GM12864 (cell line): ENCODE measurements around the gene TK2.

Source experiments
- DNase-seq: peaks from one replicate; pipeline ENCODE4 v3.0.0-alpha.2; 2011; ENCODE audit warnings: low read depth
- H3K4me3 ChIP-seq: 2 replicates; pipeline ENCODE4 v1.5.1; 2011; ENCODE audit warnings: mild to moderate bottlenecking, low read depth, low read length, control low read depth
- CTCF ChIP-seq: IDR thresholded peaks from 2 replicates; pipeline ENCODE4 v1.5.1; 2011; ENCODE audit warnings: low read depth, mild to moderate bottlenecking, moderate library complexity, low read length, control low read depth, inconsistent platforms; ENCODE audit errors: missing control alignments

Gene TK2

GRCh38 chr16:66473051-66473571 lies 76.8 kb downstream of the TK2 start:
- TF ChIP-seq CTCF, result no peak
- no peak overlapping the region for H3K4me3 ChIP-seq
- no peak for DNase-seq

GRCh38 chr16:66471716-66472393 lies 78.1 kb downstream of the TK2 start:
- no peak overlapping the region for H3K4me3 ChIP-seq
- TF ChIP-seq CTCF, result no peak
- DNase-seq, result no peak

GRCh38 chr16:66471264-66471663 lies 78.7 kb downstream of the TK2 start:
- H3K4me3 ChIP-seq, result no peak overlapping the region
- TF ChIP-seq CTCF, result no peak
- no peak for DNase-seq

GRCh38 chr16:66470556-66470955 lies 79.4 kb downstream of the TK2 start:
- DNase-seq, result no peak
- TF ChIP-seq CTCF, result no peak
- no peak overlapping the region for H3K4me3 ChIP-seq

- no peak overlapping the region for H3K4me3 ChIP-seq
- TF ChIP-seq CTCF, result no peak
- DNase-seq, result no peak
Observed at GRCh38 chr16:66469947-66470546, 79.9 kb downstream of the TK2 start.

- TF ChIP-seq CTCF, result no peak
- H3K4me3 ChIP-seq, result no peak overlapping the region
- no peak for DNase-seq
Observed at GRCh38 chr16:66469291-66469946, 80.5 kb downstream of the TK2 start.
